Measurements from ENCODE around the gene PNKD. TPM values are rescaled to one million over a fixed set of nuclear protein-coding genes. Genes with fewer than 3 reads are reported as not detected.

Gene PNKD
- total and polyA plus RNA-seq, 7 donors, result 31.5 to 86.9 (median 54.5) TPM

DNA sequence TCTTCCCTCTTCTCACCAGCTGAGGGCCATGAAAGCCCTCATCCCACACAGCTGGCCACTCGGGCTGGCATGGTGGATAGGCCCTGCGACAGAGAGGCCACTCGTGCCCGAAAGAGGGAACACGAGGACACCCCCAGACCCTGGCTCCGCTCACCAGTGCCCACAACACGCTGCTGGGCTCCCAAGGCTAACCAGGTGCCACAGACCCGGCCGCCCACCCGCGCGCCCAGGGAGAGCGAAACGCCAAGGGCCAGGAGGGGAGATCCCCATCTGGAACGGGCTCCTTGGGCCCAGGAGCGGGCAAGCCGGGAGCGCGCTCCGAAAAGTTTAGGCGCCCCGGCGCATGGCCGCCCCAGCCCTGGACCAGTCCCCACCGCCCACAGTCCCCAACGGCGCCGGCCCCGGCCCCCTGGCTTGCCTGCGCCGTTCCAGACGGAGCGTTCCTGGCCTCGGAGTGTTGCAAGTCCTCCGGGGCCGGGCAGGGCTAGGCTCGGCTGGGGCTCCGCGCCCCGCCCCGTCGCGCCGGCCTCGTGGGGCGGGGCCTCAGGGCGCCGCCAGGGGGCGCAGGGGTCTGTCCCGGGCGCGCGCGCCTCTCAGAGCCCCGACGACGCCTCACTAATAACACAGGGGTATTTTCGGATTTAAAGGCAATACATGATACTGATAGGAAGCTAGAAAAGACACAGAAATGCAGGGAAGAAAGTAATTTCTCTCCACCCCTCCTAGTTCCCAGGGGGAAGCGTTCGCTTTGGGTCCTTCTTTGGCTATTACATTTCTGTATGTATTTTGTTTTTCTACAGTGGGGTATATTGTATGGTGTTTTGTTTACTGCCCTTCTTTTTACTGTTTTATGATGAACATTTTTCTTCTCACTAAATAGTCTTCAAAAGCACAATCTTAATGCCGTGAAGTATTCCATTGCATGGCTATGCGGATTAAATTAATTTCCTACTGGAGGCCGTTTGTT lies 22.0 kb downstream of the PNKD start, which contains the start of gene TMBIM1:
TSS of gene TMBIM1 (minus strand) at position 456 of the 967 bp plus-strand sequence. CDS start 10,362 bp downstream, outside the sequence.
- Histone ChIP-seq H3K36me3 (ENCODE audit: insufficient read depth in 1 of 2, low read depth in 1 of 2) (no peaks in the 10 kb centered on the region), H3K9me3 (no peaks in the 10 kb centered on the region), H3K4me1 (peaks cover 39% of the 10 kb centered on the region), H3K4me3 (peak within 1 kb of the TSS; percentile 93), H3K27ac (peak within 1 kb of the TSS; percentile 96), H3K27me3 (ENCODE audit: insufficient read depth in 3 of 3, low read length in 2 of 3) (no peaks in the 10 kb centered on the region)
- intact Hi-C loops (cut with DNase I), result loop anchor here (5.0 to 10.0 kb wide), 5 partner anchors 105 to 372 kb away; partner anchors contain the start of genes CNOT9 (in 1 of the 2), CTDSP1 (in 1 of the 2) and USP37 (in 1 of the 2)
- ATAC-seq, result peak; percentile 88 to 95 (median 93)
- peak; percentile 88 to 92 for DNase-seq
- TF ChIP-seq CTCF (IDR thresholded peaks at IDR 0.05), result peak; percentile 96
- 4 to 5% (median 4%) methylated on average over 50 to 63 of the region's 63 CpGs for WGBS, 3 donors

GRCh38 chr2:218293715-218294429 lies 23.6 kb downstream of the PNKD start:
- Histone ChIP-seq H3K4me3 (no peak overlapping the region), H3K4me1 (peaks cover 26% of the 10 kb centered on the region), H3K36me3 (ENCODE audit: insufficient read depth in 1 of 2, low read depth in 1 of 2) (no peaks in the 10 kb centered on the region), H3K27me3 (ENCODE audit: insufficient read depth in 3 of 3, low read length in 2 of 3) (no peaks in the 10 kb centered on the region), H3K9me3 (no peaks in the 10 kb centered on the region), H3K27ac (no peak overlapping the region)
- no peak for ATAC-seq
- no peak for TF ChIP-seq CTCF (IDR thresholded peaks at IDR 0.05)
- intact Hi-C loops (cut with DNase I), result loop anchor here (5.0 to 10.0 kb wide), 5 partner anchors 103 to 371 kb away; partner anchors contain the start of genes CNOT9 (in 1 of the 2), CTDSP1 (in 1 of the 2) and USP37 (in 1 of the 2)
- WGBS, 3 donors, result 73 to 74% (median 73%) methylated on average over 5 of the region's 5 CpGs
- DNase-seq, result no peak

GRCh38 chr2:218294430-218295022 lies 24.2 kb downstream of the PNKD start:
- Histone ChIP-seq H3K4me1 (peaks cover 20% of the 10 kb centered on the region), H3K36me3 (ENCODE audit: insufficient read depth in 1 of 2, low read depth in 1 of 2) (no peaks in the 10 kb centered on the region), H3K27me3 (ENCODE audit: insufficient read depth in 3 of 3, low read length in 2 of 3) (no peaks in the 10 kb centered on the region), H3K27ac (no peak overlapping the region), H3K4me3 (no peak overlapping the region), H3K9me3 (no peaks in the 10 kb centered on the region)
- intact Hi-C loops (cut with DNase I), result loop anchor here (5.0 to 10.0 kb wide), 5 partner anchors 103 to 370 kb away; partner anchors contain the start of genes CNOT9 (in 1 of the 2), CTDSP1 (in 1 of the 2) and USP37 (in 1 of the 2)
- TF ChIP-seq CTCF (IDR thresholded peaks at IDR 0.05), result no peak
- WGBS, 3 donors, result 84 to 92% (median 87%) methylated on average over 5 of the region's 5 CpGs
- ATAC-seq (no peak), DNase-seq (no peak)

DNA sequence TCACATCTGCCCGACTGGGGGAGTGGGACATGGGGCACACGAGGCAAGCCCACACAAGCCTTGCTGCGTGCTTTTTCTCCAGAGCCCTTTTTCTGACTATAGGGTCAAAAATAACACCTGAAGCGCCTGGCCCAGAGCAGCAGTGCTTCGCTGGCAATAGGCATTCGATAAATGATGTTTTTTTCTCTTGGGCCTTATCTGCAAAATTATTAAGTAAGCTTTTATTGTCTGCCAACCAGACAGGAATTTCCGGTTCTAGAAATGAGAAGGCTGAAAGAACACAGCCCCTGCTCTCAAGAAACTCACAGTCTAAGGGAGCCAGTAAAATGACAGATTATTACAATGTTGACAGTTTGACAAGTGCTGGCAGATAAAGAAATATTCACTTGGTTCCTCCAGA lies 24.7 kb downstream of the PNKD start:
- H3K4me3 ChIP-seq, result no peak overlapping the region
- no peak for ATAC-seq
- 81 to 87% (median 85%) methylated on average over 7 of the region's 7 CpGs for WGBS, 3 donors
- H3K27ac ChIP-seq, result no peak overlapping the region
- peaks cover 15% of the 10 kb centered on the region for H3K4me1 ChIP-seq
- no peak for TF ChIP-seq CTCF (IDR thresholded peaks at IDR 0.05)
- DNase-seq, result no peak
- intact Hi-C loops (cut with DNase I), result loop anchor here (10.0 kb wide), 3 partner anchors 170 to 370 kb away; partner anchors contain the start of genes CNOT9 (in 1 of the 2) and USP37 (in 1 of the 2)
- H3K27me3 ChIP-seq (ENCODE audit: insufficient read depth in 3 of 3, low read length in 2 of 3), result no peaks in the 10 kb centered on the region
- no peaks in the 10 kb centered on the region for H3K36me3 ChIP-seq (ENCODE audit: insufficient read depth in 1 of 2, low read depth in 1 of 2)
- no peaks in the 10 kb centered on the region for H3K9me3 ChIP-seq

Data from psoas muscle (tissue), 8 donors.